ENCODE results near the gene PAFAH2. TPM values are rescaled to one million over a fixed set of nuclear protein-coding genes. Genes with fewer than 3 reads are reported as not detected.

Gene PAFAH2
- total RNA-seq, 1 experiment from 2014 or later = 12.4 TPM

DNA sequence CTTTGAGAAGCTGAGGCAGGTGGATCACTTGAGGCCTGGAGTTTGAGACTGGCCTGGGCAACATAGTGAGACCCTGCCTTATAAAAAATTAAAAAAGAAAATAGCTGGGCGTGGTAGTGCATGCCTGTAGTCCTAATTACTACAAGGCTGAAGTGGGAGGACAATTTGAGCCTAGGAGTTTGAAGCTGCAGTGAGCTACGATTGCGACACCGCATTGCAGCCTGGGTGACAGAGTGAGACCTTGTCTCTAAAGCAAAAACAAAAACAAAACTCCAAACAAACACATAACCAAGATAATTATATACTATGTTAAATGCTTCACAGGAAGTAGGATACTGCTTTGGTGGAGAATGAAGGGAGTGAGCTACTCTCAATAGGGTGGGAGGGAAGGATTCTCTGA is 5.4 kb upstream of the PAFAH2 start:
- no peak overlapping the region for H3K27ac ChIP-seq (ENCODE audit: insufficient read length, low read depth, low read length)
- H3K36me3 Mint-ChIP-seq (ENCODE audit: insufficient read depth in 1 of 3, low read depth in 3 of 3) = no peaks in the 10 kb centered on the region; a peak in 1 of 7 replicates
- H2AK5ac ChIP-seq (ENCODE audit: insufficient read length, low read length) = no peak overlapping the region
- H3K4ac ChIP-seq (ENCODE audit: low read depth, low read length) = no peak overlapping the region
- H2BK5ac ChIP-seq (ENCODE audit: insufficient read length, low read length) = no peak overlapping the region
- H3K27me3 Mint-ChIP-seq (ENCODE audit: low read depth) = peaks cover 4% of the 10 kb centered on the region
- H3K56ac ChIP-seq (ENCODE audit: insufficient read length, low read depth, low read length) = no peak overlapping the region
- no CpG with 5 or more reads among the region's 4 CpGs for WGBS (ENCODE audit: extremely low coverage, insufficient read length, low lambda C conversion rate)
- TF ChIP-seq, protein P1, sequence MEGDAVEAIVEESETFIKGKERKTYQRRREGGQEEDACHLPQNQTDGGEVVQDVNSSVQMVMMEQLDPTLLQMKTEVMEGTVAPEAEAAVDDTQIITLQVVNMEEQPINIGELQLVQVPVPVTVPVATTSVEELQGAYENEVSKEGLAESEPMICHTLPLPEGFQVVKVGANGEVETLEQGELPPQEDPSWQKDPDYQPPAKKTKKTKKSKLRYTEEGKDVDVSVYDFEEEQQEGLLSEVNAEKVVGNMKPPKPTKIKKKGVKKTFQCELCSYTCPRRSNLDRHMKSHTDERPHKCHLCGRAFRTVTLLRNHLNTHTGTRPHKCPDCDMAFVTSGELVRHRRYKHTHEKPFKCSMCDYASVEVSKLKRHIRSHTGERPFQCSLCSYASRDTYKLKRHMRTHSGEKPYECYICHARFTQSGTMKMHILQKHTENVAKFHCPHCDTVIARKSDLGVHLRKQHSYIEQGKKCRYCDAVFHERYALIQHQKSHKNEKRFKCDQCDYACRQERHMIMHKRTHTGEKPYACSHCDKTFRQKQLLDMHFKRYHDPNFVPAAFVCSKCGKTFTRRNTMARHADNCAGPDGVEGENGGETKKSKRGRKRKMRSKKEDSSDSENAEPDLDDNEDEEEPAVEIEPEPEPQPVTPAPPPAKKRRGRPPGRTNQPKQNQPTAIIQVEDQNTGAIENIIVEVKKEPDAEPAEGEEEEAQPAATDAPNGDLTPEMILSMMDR (conservative IDR thresholded peaks at IDR 0.05) = no peak
- H2AFZ ChIP-seq (ENCODE audit: low read length) = no peak overlapping the region
- no peak overlapping the region for H4K91ac ChIP-seq (ENCODE audit: insufficient read length, low read depth, low read length)
- no peaks in the 10 kb centered on the region for H3K79me1 ChIP-seq (ENCODE audit: insufficient read depth, low read depth, low read length, poor library complexity, severe bottlenecking)
- H3K27me3 ChIP-seq (ENCODE audit: insufficient read depth, low read length) = no peaks in the 10 kb centered on the region
- H4K20me1 ChIP-seq (ENCODE audit: control insufficient read depth, insufficient read depth, insufficient read length) = no peaks in the 10 kb centered on the region
- H2BK120ac ChIP-seq (ENCODE audit: low read depth, low read length, poor library complexity, severe bottlenecking) = no peak overlapping the region
- H3K79me2 ChIP-seq (ENCODE audit: insufficient read depth, low read length) = no peaks in the 10 kb centered on the region
- peaks cover 13 to 17% of the 10 kb centered on the region in 2 experiments for H3K4me1 Mint-ChIP-seq
- H3K9me3 ChIP-seq (ENCODE audit: control insufficient read depth, low read depth, low read length) = no peaks in the 10 kb centered on the region
- no peak overlapping the region for H3K23ac ChIP-seq (ENCODE audit: insufficient read length, low read depth, low read length)
- no peak overlapping the region for H2BK15ac ChIP-seq (ENCODE audit: low read depth, low read length)
- no peak overlapping the region for H2BK12ac ChIP-seq (ENCODE audit: insufficient read length, low read depth, low read length)
- DNase-seq = no peak
- no peaks in the 10 kb centered on the region for H3K9me3 Mint-ChIP-seq
- no peak overlapping the region for H2BK20ac ChIP-seq (ENCODE audit: low read depth, low read length, poor library complexity, severe bottlenecking)
- H4K8ac ChIP-seq (replicated peaks; ENCODE audit: insufficient read length, low read depth, low read length) = no peak overlapping the region
- H3K27ac Mint-ChIP-seq = no peak overlapping the region
- H3K4me3 Mint-ChIP-seq = no peak overlapping the region
- H3K9ac ChIP-seq (ENCODE audit: extremely low read depth, insufficient read length, low read length) = no peak overlapping the region
- H3K18ac ChIP-seq (ENCODE audit: insufficient read length, low read depth, low read length) = no peak overlapping the region
- no peak overlapping the region for H3K14ac ChIP-seq (ENCODE audit: insufficient read depth, low read length)
- H3K4me1 ChIP-seq (ENCODE audit: insufficient read depth, low read length) = peaks cover 5% of the 10 kb centered on the region; the same call in 1 of the 2 replicates
- no peaks in the 10 kb centered on the region for H3K23me2 ChIP-seq (ENCODE audit: insufficient read length, low read depth, low read length, poor library complexity, severe bottlenecking)
- no peak overlapping the region for H3T11ph ChIP-seq (ENCODE audit: low read length)
- H4K5ac ChIP-seq (ENCODE audit: insufficient read length, low read depth, low read length) = no peak overlapping the region
- H3K4me2 ChIP-seq (ENCODE audit: insufficient read depth, insufficient read length, low read length) = no peak overlapping the region

All from H9 (cell line).